NT2/D1 (cell line): ENCODE measurements around the gene STAG3.
"Not testable (repeated sequence)": the region's sequence is repeated elsewhere in the genome, so short reads cannot be mapped to it uniquely, and the experiment has no call there.

Experiments used
- DNase-seq: peaks from one replicate; pipeline ENCODE4 v3.0.0-alpha.2; 2011; ENCODE audit warnings: low read depth, low spot score
- H3K27me3 ChIP-seq: 2 replicates; pipeline ENCODE4 v1.6.0; 2011; ENCODE audit warnings: mild to moderate bottlenecking; ENCODE audit not compliant: insufficient read length, insufficient read depth
- H3K36me3 ChIP-seq: 2 replicates; pipeline ENCODE4 v1.6.1; 2011; ENCODE audit warnings: mild to moderate bottlenecking, low read length, mixed read lengths; ENCODE audit not compliant: insufficient read depth, insufficient read length
- H3K4me1 ChIP-seq: 2 replicates; pipeline ENCODE4 v1.5.1; 2011; ENCODE audit not compliant: insufficient read depth, insufficient read length
- H3K4me3 ChIP-seq: 2 replicates; pipeline ENCODE4 v1.5.1; 2011; ENCODE audit warnings: low read depth; ENCODE audit not compliant: insufficient read length
- H3K9ac ChIP-seq: 2 replicates; pipeline ENCODE4 v1.6.0; 2011; ENCODE audit warnings: low read depth; ENCODE audit not compliant: insufficient read length
- H3K9me3 ChIP-seq: 2 replicates; pipeline ENCODE4 v1.5.1; 2011; ENCODE audit warnings: mild to moderate bottlenecking, low read length; ENCODE audit not compliant: insufficient read depth
- SUZ12 ChIP-seq: IDR thresholded peaks from 2 replicates; pipeline ENCODE4 v1.6.1; 2011; ENCODE audit not compliant: insufficient read length, insufficient read depth; ENCODE audit errors: extremely low read depth
- YY1 ChIP-seq: IDR thresholded peaks from 2 replicates; pipeline ENCODE4 v1.6.1; 2011; ENCODE audit not compliant: insufficient read length, insufficient read depth
- ZNF274 ChIP-seq: IDR thresholded peaks from 2 replicates; pipeline ENCODE4 v1.6.1; 2011; ENCODE audit warnings: mild to moderate bottlenecking, low read depth, low read length

Gene STAG3

DNA sequence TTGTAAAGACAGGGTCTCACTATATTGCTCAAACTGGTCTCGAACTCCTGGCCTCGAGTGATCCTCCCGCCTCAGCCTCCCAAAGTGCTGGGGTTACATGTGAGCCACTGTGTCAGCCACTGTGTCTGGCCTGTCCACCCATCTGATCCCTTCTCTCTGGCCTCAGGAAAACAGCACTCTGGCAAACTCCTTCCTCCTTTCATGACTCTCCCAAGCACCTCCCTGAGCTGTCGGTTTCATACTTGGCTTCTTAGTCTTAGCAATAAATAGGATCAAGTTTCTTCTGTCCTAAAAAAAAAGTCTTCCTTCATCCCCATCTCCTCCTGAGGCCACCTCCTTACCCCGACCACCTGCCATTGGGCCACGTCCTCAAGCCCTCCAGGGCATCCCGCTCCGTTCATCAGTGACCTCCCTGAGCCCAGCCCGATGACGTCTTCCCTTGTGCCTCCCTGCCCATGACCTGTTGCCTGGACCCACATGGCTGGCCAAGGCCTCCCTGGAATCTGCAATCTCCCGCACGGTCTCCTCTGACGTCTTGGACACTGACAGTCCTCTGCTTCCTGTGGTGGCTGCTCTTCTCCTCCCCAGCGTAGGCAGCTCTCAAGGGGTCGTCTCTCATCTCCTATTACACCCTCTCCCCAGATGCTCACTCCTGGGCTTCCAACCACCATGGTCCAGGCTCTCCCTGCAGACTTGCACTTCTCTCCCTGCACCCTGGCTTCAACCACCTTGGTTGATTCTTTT lies 68.6 kb downstream of the STAG3 start:
- not testable (repeated sequence) for H3K4me3 ChIP-seq, H3K9ac ChIP-seq, H3K27me3 ChIP-seq, DNase-seq, H3K9me3 ChIP-seq, H3K36me3 ChIP-seq
- H3K4me1 ChIP-seq = peaks cover 13% of the 10 kb centered on the region

DNA sequence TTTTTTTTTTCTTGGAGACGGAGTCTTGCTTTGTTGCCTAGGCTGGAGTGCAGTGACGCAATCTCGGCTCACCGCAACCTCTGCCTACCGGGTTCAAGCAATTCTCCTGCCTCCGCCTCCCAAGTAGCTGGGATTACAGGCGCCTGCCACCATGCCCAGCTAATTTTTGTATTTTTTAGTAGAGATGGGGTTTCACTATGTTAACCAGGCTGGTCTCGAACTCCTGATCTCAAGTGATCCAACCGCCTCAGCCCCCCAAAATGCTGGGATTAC lies 69.1 kb downstream of the STAG3 start:
- not testable (repeated sequence) for H3K4me3 ChIP-seq, H3K9me3 ChIP-seq, H3K9ac ChIP-seq, DNase-seq, H3K27me3 ChIP-seq, H3K36me3 ChIP-seq
- peaks cover 13% of the 10 kb centered on the region for H3K4me1 ChIP-seq

DNA sequence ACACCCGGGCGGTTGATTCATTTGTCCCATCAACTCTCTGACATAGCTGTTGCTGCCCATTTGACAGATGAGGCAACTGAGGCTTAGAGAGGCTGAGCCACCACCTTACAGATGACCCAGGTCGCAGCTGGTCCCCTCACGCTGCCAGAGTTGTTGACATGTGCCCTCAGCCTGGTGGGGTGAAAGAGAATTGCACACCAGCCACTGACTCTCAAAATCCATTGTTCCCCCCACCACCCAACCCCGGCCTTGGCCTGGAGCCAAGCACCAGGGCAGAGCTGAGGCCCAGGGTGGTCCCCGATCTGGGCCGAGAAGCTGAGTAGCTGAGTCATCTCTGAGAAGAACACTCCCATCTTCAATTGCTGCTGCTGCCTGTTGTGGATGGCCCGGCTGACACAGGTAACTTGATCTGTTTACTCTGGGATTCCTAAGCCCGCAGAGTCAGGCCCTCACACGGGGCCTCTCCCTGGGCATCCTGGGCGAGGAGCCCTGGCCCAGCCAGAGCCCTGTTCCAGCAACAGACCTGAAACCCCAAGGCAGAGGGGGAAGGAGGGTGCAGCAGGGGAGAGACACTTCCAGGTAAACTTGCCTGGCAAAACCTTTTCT lies 69.5 kb downstream of the STAG3 start:
- no peaks in the 10 kb centered on the region for H3K27me3 ChIP-seq
- H3K9me3 ChIP-seq = no peaks in the 10 kb centered on the region
- no peak overlapping the region for H3K9ac ChIP-seq
- no peak for TF ChIP-seq SUZ12
- no peak for TF ChIP-seq YY1
- TF ChIP-seq ZNF274 = no peak
- H3K4me3 ChIP-seq = no peak overlapping the region
- peak; percentile 87 for DNase-seq
- H3K36me3 ChIP-seq = no peaks in the 10 kb centered on the region
- peaks cover 13% of the 10 kb centered on the region for H3K4me1 ChIP-seq

DNA sequence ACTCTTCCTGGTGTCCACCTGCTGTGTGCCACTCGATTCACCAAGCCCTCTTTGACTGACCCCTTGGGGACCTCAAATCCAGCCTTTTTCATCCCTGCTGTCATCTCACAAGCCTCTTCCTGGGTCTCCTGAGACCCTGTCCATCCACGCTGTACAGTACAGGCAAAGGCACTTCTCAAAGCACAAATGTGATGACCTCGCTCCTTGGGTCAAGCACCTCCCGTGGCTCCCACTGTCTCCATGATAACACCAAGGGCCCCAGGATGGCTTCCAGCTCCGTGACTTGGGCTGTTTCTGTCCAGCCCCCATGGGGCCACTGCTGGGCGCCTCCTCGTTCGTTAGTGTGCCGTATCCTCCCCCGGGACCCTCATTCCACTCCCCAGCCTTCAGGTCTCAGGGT lies 70.8 kb downstream of the STAG3 start:
- H3K4me1 ChIP-seq = peaks cover 9% of the 10 kb centered on the region
- DNase-seq = no peak
- H3K9ac ChIP-seq = no peak overlapping the region

GRCh38 chr7:100257017-100257416 lies 79.3 kb downstream of the STAG3 start:
- TF ChIP-seq ZNF274 (no peak), SUZ12 (no peak), YY1 (no peak)
- Histone ChIP-seq H3K9ac (no peak overlapping the region), H3K4me3 (no peak overlapping the region), H3K27me3 (no peaks in the 10 kb centered on the region), H3K4me1 (no peaks in the 10 kb centered on the region), H3K9me3 (no peaks in the 10 kb centered on the region), H3K36me3 (no peaks in the 10 kb centered on the region)
- no peak for DNase-seq

More for the DNA sequence above, 70.8 kb downstream of the STAG3 start:
- Histone ChIP-seq H3K36me3 (no peaks in the 10 kb centered on the region), H3K27me3 (no peaks in the 10 kb centered on the region), H3K4me3 (no peak overlapping the region), H3K9me3 (no peaks in the 10 kb centered on the region)
- no peak for TF ChIP-seq SUZ12
- no peak for TF ChIP-seq YY1
- no peak for TF ChIP-seq ZNF274

DNA sequence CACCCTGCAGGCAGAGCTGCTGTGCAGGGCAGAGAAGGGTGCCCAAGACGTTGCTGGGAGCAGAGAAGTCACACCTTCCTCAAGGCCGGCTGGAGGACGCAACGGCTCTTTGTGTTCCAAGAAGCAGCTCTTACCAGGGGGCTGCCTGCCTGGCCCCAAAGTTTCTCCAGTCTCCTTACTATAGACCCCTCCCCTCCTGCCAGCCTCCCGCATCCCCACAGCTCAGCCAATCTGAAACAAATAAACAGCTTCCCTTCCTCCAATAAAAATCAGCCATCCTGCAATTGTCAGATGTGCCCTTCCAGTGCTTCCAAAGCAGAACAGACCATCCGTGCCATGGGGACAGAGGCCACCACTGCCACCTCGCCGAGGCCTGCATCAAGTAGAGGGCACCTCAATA lies 82.3 kb downstream of the STAG3 start:
- H3K36me3 ChIP-seq, H3K4me3 ChIP-seq, H3K27me3 ChIP-seq, H3K4me1 ChIP-seq, H3K9me3 ChIP-seq, DNase-seq, H3K9ac ChIP-seq: not testable (repeated sequence)

- H3K4me3 ChIP-seq = not testable (repeated sequence)
Observed at GRCh38 chr7:100262896-100263295, 85.2 kb downstream of the STAG3 start.

More at GRCh38 chr7:100262896-100263295, 85.2 kb downstream of the STAG3 start:
- not testable (repeated sequence) for DNase-seq, H3K4me1 ChIP-seq, H3K9me3 ChIP-seq, H3K27me3 ChIP-seq, H3K36me3 ChIP-seq, H3K9ac ChIP-seq
